Gastroesophageal sphincter (tissue), 3 donors: ENCODE measurements around the gene AUNIP.

ENCODE experiments used
- CTCF ChIP-seq, 4 experiments: fragments of 200-600 bp in 2 of 4; fragments of 450-650 bp in 2 of 4; sonication (generic) in 1 of 4; IDR thresholded peaks; one replicate each; pipeline ENCODE4 v1.5.1; 2017 to 2019; ENCODE audit warnings: antibody characterized with exemption in 4 of 4, mild to moderate bottlenecking in 2 of 4, moderate library complexity in 2 of 4
- EP300 ChIP-seq: sonication (generic); formaldehyde crosslinking; IDR thresholded peaks from one replicate; pipeline ENCODE4 v1.6.1; 2017; ENCODE audit warnings: antibody characterized with exemption, mild to moderate bottlenecking
- POLR2A ChIP-seq, 2 donors: fragments of 450-650 bp; IDR thresholded peaks; one replicate each; pipeline ENCODE4 v1.6.1; 2017; ENCODE audit warnings: antibody characterized with exemption in 2 of 2, mild to moderate bottlenecking in 2 of 2, moderate library complexity in 1 of 2

- no peak for TF ChIP-seq EP300
- TF ChIP-seq POLR2A (IDR thresholded peaks at IDR 0.05) = no peak
- no peak for TF ChIP-seq CTCF (IDR thresholded peaks at IDR 0.05)
Observed at GRCh38 chr1:25907601-25908000, 48.3 kb upstream of the AUNIP start.
